H9 (cell line): ENCODE results near the gene LINC01488. TPM values are rescaled to one million over a fixed set of nuclear protein-coding genes. Genes with fewer than 3 reads are reported as not detected.

Experiments used
- DNase-seq: peaks from one replicate; pipeline ENCODE4 v3.0.0-alpha.2; 2017
- H2AFZ ChIP-seq: one replicate; pipeline ENCODE4 v1.6.1; 2013; ENCODE audit warnings: mild to moderate bottlenecking, low read length, control low read depth, moderate library complexity
- H2AK5ac ChIP-seq: 2 replicates; pipeline ENCODE4 v1.6.1; 2013; ENCODE audit warnings: low read length, control low read depth, mixed read lengths; ENCODE audit not compliant: insufficient read length
- H2BK120ac ChIP-seq: one replicate; pipeline ENCODE4 v1.6.1; 2013; ENCODE audit warnings: low read depth, mild to moderate bottlenecking, low read length, control low read depth, inconsistent platforms; ENCODE audit not compliant: poor library complexity, severe bottlenecking
- H2BK12ac ChIP-seq: 2 replicates; pipeline ENCODE4 v1.6.1; 2013; ENCODE audit warnings: low read length, control low read depth, mixed read lengths, low read depth; ENCODE audit not compliant: insufficient read length
- H2BK15ac ChIP-seq: 2 replicates; pipeline ENCODE4 v1.6.1; 2013; ENCODE audit warnings: low read depth, low read length, control low read depth
- H2BK20ac ChIP-seq: one replicate; pipeline ENCODE4 v1.6.1; 2013; ENCODE audit warnings: low read depth, mild to moderate bottlenecking, low read length, control low read depth, inconsistent platforms; ENCODE audit not compliant: poor library complexity, severe bottlenecking
- H2BK5ac ChIP-seq: 2 replicates; pipeline ENCODE4 v1.6.1; 2013; ENCODE audit warnings: low read length, control low read depth, mixed read lengths; ENCODE audit not compliant: insufficient read length
- H3K14ac ChIP-seq: 2 replicates; pipeline ENCODE4 v1.6.1; 2013; ENCODE audit warnings: low read length, control low read depth; ENCODE audit not compliant: insufficient read depth
- H3K18ac ChIP-seq: 2 replicates; pipeline ENCODE4 v1.6.1; 2013; ENCODE audit warnings: low read depth, mild to moderate bottlenecking, mixed read lengths, low read length, control low read depth; ENCODE audit not compliant: insufficient read length
- H3K23ac ChIP-seq: 2 replicates; pipeline ENCODE4 v1.6.1; 2013; ENCODE audit warnings: low read length, control low read depth, mixed read lengths, low read depth; ENCODE audit not compliant: insufficient read length
- H3K23me2 ChIP-seq: 2 replicates; pipeline ENCODE4 v1.6.1; 2013; ENCODE audit warnings: low read depth, mild to moderate bottlenecking, mixed read lengths, low read length, control low read depth; ENCODE audit not compliant: insufficient read length, poor library complexity, severe bottlenecking
- H3K27ac ChIP-seq: 2 replicates; pipeline ENCODE4 v1.5.1; 2013; ENCODE audit warnings: low read length, control low read depth, mixed read lengths, low read depth; ENCODE audit not compliant: insufficient read length
- H3K27me3 ChIP-seq: 2 replicates; pipeline ENCODE4 v1.6.1; 2013; ENCODE audit warnings: low read length, control low read depth, inconsistent platforms; ENCODE audit not compliant: insufficient read depth
- H3K4ac ChIP-seq: 2 replicates; pipeline ENCODE4 v1.6.1; 2013; ENCODE audit warnings: low read depth, mild to moderate bottlenecking, control low read depth, inconsistent platforms, low read length, moderate library complexity
- H3K4me1 ChIP-seq: 2 replicates; pipeline ENCODE4 v1.6.1; 2013; ENCODE audit warnings: low read length, control low read depth, inconsistent platforms; ENCODE audit not compliant: insufficient read depth
- H3K4me2 ChIP-seq: 2 replicates; pipeline ENCODE4 v1.6.1; 2013; ENCODE audit warnings: low read length, control low read depth, mixed read lengths; ENCODE audit not compliant: insufficient read length, insufficient read depth
- H3K56ac ChIP-seq: 2 replicates; pipeline ENCODE4 v1.6.1; 2013; ENCODE audit warnings: low read depth, mild to moderate bottlenecking, mixed read lengths, low read length, control low read depth; ENCODE audit not compliant: insufficient read length
- H3K79me1 ChIP-seq: 2 replicates; pipeline ENCODE4 v1.6.1; 2013; ENCODE audit warnings: low read depth, mild to moderate bottlenecking, moderate library complexity, low read length, control low read depth, inconsistent platforms; ENCODE audit not compliant: insufficient read depth, poor library complexity, severe bottlenecking
- H3K79me2 ChIP-seq: 2 replicates; pipeline ENCODE4 v1.6.1; 2013; ENCODE audit warnings: low read length, control low read depth, inconsistent platforms; ENCODE audit not compliant: insufficient read depth
- H3K9ac ChIP-seq: 2 replicates; pipeline ENCODE4 v1.6.1; 2013; ENCODE audit warnings: low read length, control low read depth, mixed read lengths; ENCODE audit not compliant: insufficient read length; ENCODE audit errors: extremely low read depth
- H3K9me3 ChIP-seq: one replicate; pipeline ENCODE4 v1.6.1; 2013; ENCODE audit warnings: low read depth, low read length, inconsistent platforms; ENCODE audit not compliant: control insufficient read depth
- H3T11ph ChIP-seq: one replicate; pipeline ENCODE4 v1.6.1; 2013; ENCODE audit warnings: mild to moderate bottlenecking, low read length, control low read depth, inconsistent platforms
- H4K20me1 ChIP-seq: one replicate; pipeline ENCODE4 v1.6.1; 2013; ENCODE audit not compliant: control insufficient read depth, insufficient read length, insufficient read depth
- H4K5ac ChIP-seq: 2 replicates; pipeline ENCODE4 v1.6.1; 2013; ENCODE audit warnings: low read depth, mild to moderate bottlenecking, mixed read lengths, low read length, control low read depth; ENCODE audit not compliant: insufficient read length
- H4K8ac ChIP-seq: replicated peaks from 2 replicates; pipeline ENCODE4 v1.6.1; 2013; ENCODE audit warnings: low read length, control low read depth, mixed read lengths, low read depth; ENCODE audit not compliant: insufficient read length
- H4K91ac ChIP-seq: 2 replicates; pipeline ENCODE4 v1.6.1; 2013; ENCODE audit warnings: low read depth, mild to moderate bottlenecking, moderate library complexity, mixed read lengths, low read length, control low read depth; ENCODE audit not compliant: insufficient read length
- H3K27ac Mint-ChIP-seq, 3 experiments: 2 replicates in 2 of 3; 3 replicates in 1 of 3; pipeline ENCODE4 v1.8.0; 2020 to 2021; ENCODE audit warnings: mixed read lengths in 3 of 3, mild to moderate bottlenecking in 1 of 3, moderate library complexity in 1 of 3
- H3K27me3 Mint-ChIP-seq: 2 replicates; pipeline ENCODE4 v1.8.0; 2021; ENCODE audit warnings: low read depth, mild to moderate bottlenecking, moderate library complexity, mixed read lengths
- H3K36me3 Mint-ChIP-seq, 3 experiments: 2 replicates in 2 of 3; 3 replicates in 1 of 3; pipeline ENCODE4 v1.8.0; 2020 to 2021; ENCODE audit warnings: low read depth in 3 of 3, mixed read lengths in 3 of 3; ENCODE audit not compliant: insufficient read depth in 1 of 3
- H3K4me1 Mint-ChIP-seq, 2 experiments: 2 replicates each; pipeline ENCODE4 v1.8.0; 2020; ENCODE audit warnings: mixed read lengths in 2 of 2
- H3K4me3 Mint-ChIP-seq, 2 experiments: 2 replicates in 1 of 2; 3 replicates in 1 of 2; pipeline ENCODE4 v1.8.0; 2020 to 2021; ENCODE audit warnings: mild to moderate bottlenecking in 2 of 2, mixed read lengths in 2 of 2, moderate library complexity in 1 of 2
- H3K9me3 Mint-ChIP-seq, 2 experiments: 2 replicates in 1 of 2; 3 replicates in 1 of 2; pipeline ENCODE4 v1.8.0; 2020; ENCODE audit warnings: mild to moderate bottlenecking in 2 of 2, mixed read lengths in 2 of 2, moderate library complexity in 1 of 2
- WGBS: extraction: QIAGEN DNeasy Blood & Tissue Kit; methylation state at CpG from one replicate; pipeline ENCODE4 v1.1.7; 2013; ENCODE audit warnings: missing lambda C conversion rate, low lambda C conversion rate, mixed read lengths; ENCODE audit not compliant: insufficient read length; ENCODE audit errors: extremely low coverage; 5-methylcytosine and 5-hydroxymethylcytosine counted together
- total RNA-seq: library from RNA; stranded (reverse); gene quantifications from 2 replicates; pipeline ENCODE4 v1.2.1, GENCODE V29; 2021
- TF ChIP-seq, protein P1 (sequence below): fragments of 200-600 bp; sonication (generic); conservative IDR thresholded peaks from 3 replicates; pipeline ENCODE4 v1.8.0; 2021; ENCODE audit warnings: antibody characterized with exemption, mild to moderate bottlenecking

LINC01488 gene
- total RNA-seq, 1 experiment from 2014 or later: not detected

DNA sequence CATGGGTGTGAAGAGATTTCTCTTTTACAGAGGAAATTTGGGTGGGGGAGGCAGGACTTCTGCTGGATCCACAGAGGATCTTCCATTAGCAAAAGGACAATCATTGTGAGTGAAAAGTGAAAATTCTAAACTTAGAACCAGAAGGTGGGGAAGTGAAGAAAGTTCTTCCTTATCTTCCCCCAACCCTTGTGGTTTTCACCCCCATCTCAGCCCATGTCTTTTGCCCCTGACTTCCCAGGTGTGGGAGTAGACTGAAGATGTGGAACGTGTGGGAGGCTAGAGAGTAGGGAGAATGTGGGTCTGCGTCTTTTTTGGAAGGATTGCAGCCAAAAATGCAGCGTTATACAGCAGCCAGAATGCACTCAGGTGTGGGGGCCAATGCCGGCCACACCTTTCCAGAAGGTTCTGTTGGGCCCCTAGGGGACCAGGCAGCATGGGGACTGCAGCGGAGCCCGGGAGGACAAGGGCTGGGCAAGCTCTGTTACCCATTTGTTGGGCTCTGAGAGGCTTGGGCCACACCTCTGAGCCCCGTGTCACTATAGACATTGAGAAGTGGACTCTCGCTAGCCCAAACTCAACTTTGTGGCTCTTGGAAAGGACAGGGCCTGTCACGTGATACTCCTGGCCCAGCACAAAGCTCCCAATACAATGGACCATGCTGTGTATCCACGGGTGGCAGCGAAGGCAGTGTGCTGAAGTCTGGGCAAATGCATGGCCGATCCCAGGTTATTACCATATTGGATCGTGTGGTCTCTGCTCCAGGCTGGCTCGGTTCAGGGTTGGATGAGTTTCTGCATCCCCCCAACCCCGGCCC lies 32.8 kb upstream of the LINC01488 start:
- no CpG with 5 or more reads among the region's 15 CpGs for WGBS
- no peak overlapping the region for H3K4ac ChIP-seq
- peaks cover 21 to 25% of the 10 kb centered on the region in 2 experiments for H3K4me1 Mint-ChIP-seq
- no peak overlapping the region for H4K5ac ChIP-seq
- H2AK5ac ChIP-seq: no peak overlapping the region
- no peak overlapping the region for H2AFZ ChIP-seq
- TF ChIP-seq, protein P1, sequence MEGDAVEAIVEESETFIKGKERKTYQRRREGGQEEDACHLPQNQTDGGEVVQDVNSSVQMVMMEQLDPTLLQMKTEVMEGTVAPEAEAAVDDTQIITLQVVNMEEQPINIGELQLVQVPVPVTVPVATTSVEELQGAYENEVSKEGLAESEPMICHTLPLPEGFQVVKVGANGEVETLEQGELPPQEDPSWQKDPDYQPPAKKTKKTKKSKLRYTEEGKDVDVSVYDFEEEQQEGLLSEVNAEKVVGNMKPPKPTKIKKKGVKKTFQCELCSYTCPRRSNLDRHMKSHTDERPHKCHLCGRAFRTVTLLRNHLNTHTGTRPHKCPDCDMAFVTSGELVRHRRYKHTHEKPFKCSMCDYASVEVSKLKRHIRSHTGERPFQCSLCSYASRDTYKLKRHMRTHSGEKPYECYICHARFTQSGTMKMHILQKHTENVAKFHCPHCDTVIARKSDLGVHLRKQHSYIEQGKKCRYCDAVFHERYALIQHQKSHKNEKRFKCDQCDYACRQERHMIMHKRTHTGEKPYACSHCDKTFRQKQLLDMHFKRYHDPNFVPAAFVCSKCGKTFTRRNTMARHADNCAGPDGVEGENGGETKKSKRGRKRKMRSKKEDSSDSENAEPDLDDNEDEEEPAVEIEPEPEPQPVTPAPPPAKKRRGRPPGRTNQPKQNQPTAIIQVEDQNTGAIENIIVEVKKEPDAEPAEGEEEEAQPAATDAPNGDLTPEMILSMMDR: no peak
- H3K36me3 Mint-ChIP-seq: peaks cover 0 to 4% (median 0%) of the 10 kb centered on the region in 3 experiments; a peak in 3 of 7 replicates
- no peaks in the 10 kb centered on the region for H3K23me2 ChIP-seq
- no peak for DNase-seq
- H3K4me3 Mint-ChIP-seq: no peak overlapping the region
- H3K79me2 ChIP-seq: no peaks in the 10 kb centered on the region
- H3K9me3 Mint-ChIP-seq: peaks cover 0 to 4% of the 10 kb centered on the region in 2 experiments; a peak in 2 of 5 replicates
- H3K18ac ChIP-seq: no peak overlapping the region
- no peaks in the 10 kb centered on the region for H3K27me3 ChIP-seq
- H2BK15ac ChIP-seq: no peak overlapping the region
- no peak overlapping the region for H3K9ac ChIP-seq
- no peak overlapping the region for H4K8ac ChIP-seq
- no peaks in the 10 kb centered on the region for H3K4me1 ChIP-seq
- no peaks in the 10 kb centered on the region for H3K79me1 ChIP-seq
- H3K4me2 ChIP-seq: no peak overlapping the region
- no peak overlapping the region for H2BK5ac ChIP-seq
- no peak overlapping the region for H2BK120ac ChIP-seq
- peaks cover 18% of the 10 kb centered on the region for H3K27me3 Mint-ChIP-seq
- peak overlapping the region in 1 of 3 experiments; percentile 94; a peak in 2 of 7 replicates for H3K27ac Mint-ChIP-seq
- no peak overlapping the region for H3K23ac ChIP-seq
- H4K20me1 ChIP-seq: no peaks in the 10 kb centered on the region
- no peak overlapping the region for H2BK20ac ChIP-seq
- H2BK12ac ChIP-seq: no peak overlapping the region
- H3T11ph ChIP-seq: no peak overlapping the region
- no peak overlapping the region for H4K91ac ChIP-seq
- no peaks in the 10 kb centered on the region for H3K9me3 ChIP-seq
- H3K27ac ChIP-seq: no peak overlapping the region
- no peak overlapping the region for H3K56ac ChIP-seq
- H3K14ac ChIP-seq: no peak overlapping the region
